WERI-Rb-1 (cell line): ENCODE measurements around the gene KBTBD13.
A peak's percentile ranks its signal among the peaks of the same experiment; 100 is the strongest.
"Not testable (repeated sequence)": the region's sequence is repeated elsewhere in the genome, so short reads cannot be mapped to it uniquely, and the experiment has no call there.

ENCODE experiments used
- DNase-seq: peaks from one replicate; pipeline ENCODE4 v3.0.0-alpha.2; 2020
- H3K27ac ChIP-seq: fragments of 250-450 bp; sonication (Bioruptor Pico); 2 replicates; pipeline ENCODE4 v1.5.1; 2020; ENCODE audit warnings: mild to moderate bottlenecking, moderate library complexity
- H3K27me3 ChIP-seq: fragments of 250-450 bp; sonication (Bioruptor Pico); 2 replicates; pipeline ENCODE4 v1.5.1; 2021; ENCODE audit warnings: mild to moderate bottlenecking, low read depth, moderate library complexity; ENCODE audit not compliant: insufficient read depth, severe bottlenecking
- H3K36me3 ChIP-seq: fragments of 250-450 bp; sonication (Bioruptor Pico); 2 replicates; pipeline ENCODE4 v1.5.1; 2020; ENCODE audit warnings: mild to moderate bottlenecking, moderate library complexity
- H3K4me3 ChIP-seq: 2 replicates; pipeline ENCODE4 v1.5.1; 2011; ENCODE audit warnings: low read depth, mild to moderate bottlenecking, control low read depth, low read length
- H3K9me3 ChIP-seq: fragments of 250-450 bp; sonication (Bioruptor Pico); 2 replicates; pipeline ENCODE4 v1.5.1; 2021; ENCODE audit warnings: mild to moderate bottlenecking, moderate library complexity; ENCODE audit not compliant: severe bottlenecking
- TF ChIP-seq, protein P1 (sequence below): IDR thresholded peaks from 2 replicates; pipeline ENCODE4 v1.5.1; 2011; ENCODE audit warnings: low read depth, mild to moderate bottlenecking, control low read depth, inconsistent platforms, low read length

Gene KBTBD13

DNA sequence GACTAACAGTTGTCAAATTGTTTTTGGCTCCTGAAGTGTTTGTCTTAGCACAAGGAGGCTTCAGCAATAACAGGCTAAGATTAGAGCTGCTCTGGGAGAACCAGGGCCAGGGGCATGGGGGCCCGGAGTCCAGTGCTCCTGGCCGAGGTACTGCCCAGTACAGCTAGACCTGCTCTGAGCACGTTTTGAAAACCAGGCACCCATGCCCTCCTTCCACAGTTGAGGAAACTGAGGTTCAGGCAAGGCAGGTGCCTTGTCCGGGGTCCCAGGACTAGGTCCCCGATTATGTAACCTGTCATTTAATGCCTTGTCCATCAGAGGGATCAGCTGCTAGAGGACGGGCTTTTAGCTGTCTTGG is 19.2 kb downstream of the KBTBD13 start:
- Histone ChIP-seq H3K9me3 (no peaks in the 10 kb centered on the region), H3K36me3 (peaks cover 9% of the 10 kb centered on the region), H3K27ac (no peak overlapping the region), H3K27me3 (no peaks in the 10 kb centered on the region), H3K4me3 (no peak overlapping the region)
- no peak for DNase-seq
- TF ChIP-seq, protein P1, sequence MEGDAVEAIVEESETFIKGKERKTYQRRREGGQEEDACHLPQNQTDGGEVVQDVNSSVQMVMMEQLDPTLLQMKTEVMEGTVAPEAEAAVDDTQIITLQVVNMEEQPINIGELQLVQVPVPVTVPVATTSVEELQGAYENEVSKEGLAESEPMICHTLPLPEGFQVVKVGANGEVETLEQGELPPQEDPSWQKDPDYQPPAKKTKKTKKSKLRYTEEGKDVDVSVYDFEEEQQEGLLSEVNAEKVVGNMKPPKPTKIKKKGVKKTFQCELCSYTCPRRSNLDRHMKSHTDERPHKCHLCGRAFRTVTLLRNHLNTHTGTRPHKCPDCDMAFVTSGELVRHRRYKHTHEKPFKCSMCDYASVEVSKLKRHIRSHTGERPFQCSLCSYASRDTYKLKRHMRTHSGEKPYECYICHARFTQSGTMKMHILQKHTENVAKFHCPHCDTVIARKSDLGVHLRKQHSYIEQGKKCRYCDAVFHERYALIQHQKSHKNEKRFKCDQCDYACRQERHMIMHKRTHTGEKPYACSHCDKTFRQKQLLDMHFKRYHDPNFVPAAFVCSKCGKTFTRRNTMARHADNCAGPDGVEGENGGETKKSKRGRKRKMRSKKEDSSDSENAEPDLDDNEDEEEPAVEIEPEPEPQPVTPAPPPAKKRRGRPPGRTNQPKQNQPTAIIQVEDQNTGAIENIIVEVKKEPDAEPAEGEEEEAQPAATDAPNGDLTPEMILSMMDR: no peak

DNA sequence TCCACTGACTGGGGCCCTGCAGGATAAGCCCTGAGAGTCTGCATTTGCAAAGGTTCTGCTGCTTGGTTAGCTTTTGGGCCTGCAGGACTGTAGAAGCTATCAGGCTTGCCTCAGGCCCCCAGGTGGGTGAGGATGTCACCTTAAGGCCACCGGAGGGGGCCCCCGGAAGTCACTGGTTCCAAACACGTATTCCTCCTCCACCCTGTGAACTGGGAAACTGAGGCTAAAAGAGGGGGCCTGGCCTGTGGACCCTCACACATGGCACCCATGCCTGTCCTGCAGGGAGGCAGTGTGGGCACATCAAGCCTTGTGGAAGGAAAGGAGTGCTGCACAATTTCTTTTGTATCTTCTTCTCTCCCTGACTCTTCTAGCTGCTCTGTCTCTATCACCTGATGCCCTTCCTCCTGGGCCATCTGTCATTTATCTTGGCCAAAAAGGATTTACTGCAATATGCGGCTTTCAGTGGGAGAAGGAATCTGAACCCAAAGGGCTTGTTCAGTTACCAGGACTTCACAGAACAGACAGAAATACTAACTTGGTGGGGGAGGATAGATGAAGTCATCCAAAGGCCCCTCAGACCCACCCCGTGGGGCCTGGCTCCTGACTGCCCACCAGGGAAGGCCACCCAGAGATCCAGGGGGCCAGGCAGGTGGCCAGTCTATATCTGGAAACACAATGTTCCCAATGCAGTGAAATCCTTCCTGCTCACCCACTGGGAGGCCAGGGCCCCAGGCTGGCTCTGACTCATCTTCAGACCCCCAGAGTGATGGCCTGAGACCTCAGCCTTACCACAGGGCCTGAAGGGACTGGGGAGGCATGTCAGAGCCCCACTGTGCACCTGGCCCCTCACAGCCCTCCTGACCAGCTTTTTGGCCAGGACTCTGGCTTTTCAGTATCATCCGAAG is 20.2 kb downstream of the KBTBD13 start:
- Histone ChIP-seq H3K4me3 (no peak overlapping the region), H3K9me3 (no peaks in the 10 kb centered on the region), H3K36me3 (peaks cover 9% of the 10 kb centered on the region), H3K27me3 (no peaks in the 10 kb centered on the region), H3K27ac (peak overlapping the region; percentile 7; the same call in 1 of the 2 replicates)
- TF ChIP-seq, protein P1: no peak
- no peak for DNase-seq

DNA sequence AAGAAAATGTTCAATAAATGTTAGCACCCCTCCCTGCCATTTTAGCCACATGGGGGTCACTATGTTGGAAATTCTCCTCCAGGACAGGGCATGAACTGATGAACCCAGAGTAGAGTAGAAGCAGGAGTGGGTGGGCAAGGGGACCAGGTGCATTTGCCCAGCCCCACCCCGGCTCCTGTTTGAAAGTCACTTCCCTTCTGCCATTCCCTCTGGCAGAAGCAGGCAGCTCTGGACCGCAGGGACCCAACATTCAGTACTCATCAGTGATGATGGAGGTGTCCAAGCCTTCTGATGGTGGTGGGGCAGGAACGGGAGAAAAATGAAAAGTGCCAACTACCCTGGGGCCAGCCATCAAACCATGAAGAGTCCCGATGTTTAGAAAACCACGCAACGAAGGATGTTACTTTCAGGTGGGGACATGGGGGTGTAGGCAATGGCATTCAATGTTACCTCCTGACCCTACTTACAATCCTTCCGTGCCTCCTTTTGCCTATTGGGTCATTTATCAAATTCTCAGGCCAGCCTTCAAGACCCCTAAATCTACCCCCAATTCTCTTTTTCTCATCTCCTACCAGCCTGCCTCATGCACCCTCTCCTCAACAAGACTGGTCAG is 21.2 kb downstream of the KBTBD13 start:
- Histone ChIP-seq H3K9me3 (no peaks in the 10 kb centered on the region), H3K27ac (no peak overlapping the region), H3K4me3 (no peak overlapping the region), H3K36me3 (peaks cover 9% of the 10 kb centered on the region), H3K27me3 (no peaks in the 10 kb centered on the region)
- no peak for DNase-seq
- TF ChIP-seq, protein P1: no peak

DNA sequence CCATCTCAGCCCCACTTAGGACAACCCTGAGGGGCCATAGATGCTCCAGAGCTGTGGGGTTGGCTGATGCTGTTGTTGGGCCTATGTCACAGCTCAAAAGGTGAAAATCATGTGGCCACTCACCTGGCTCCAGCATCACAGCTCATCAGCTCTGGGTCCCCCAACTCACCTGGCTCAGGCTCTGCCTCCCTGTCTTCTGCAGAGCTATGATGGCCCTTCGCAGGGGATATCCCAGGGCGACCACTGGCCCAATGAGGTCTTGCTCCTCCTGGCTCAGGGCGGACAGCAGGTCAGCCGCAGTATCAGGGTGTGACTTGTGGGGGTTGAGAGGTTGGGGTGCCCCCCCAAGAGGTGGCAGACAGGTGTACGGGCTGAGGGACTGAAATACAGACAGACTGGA is 22.8 kb downstream of the KBTBD13 start:
- H3K9me3 ChIP-seq: no peaks in the 10 kb centered on the region
- no peak overlapping the region for H3K27ac ChIP-seq
- TF ChIP-seq, protein P1: no peak
- no peaks in the 10 kb centered on the region for H3K27me3 ChIP-seq
- no peak overlapping the region for H3K4me3 ChIP-seq
- H3K36me3 ChIP-seq: peaks cover 9% of the 10 kb centered on the region
- DNase-seq: no peak

DNA sequence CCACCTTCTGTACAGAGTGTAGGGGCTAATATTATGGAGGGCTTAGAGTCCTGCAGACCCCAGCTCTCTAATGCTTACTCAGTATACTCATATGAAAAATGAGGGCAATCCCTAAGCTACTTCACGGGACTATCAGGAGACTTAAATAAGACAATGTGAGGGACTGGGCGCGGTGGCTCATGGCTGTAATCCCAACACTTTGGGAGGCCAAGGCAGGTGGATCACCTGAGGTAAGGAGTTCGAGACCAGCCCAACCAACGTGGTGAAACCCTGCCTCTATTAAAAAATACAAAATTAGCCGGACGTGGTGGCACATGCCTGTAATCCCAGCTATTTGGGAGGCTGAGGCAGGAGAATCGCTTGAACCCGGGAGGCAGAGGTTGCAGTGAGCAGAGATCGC is 23.3 kb downstream of the KBTBD13 start:
- H3K36me3 ChIP-seq, H3K9me3 ChIP-seq, DNase-seq, H3K27me3 ChIP-seq, H3K4me3 ChIP-seq, H3K27ac ChIP-seq: not testable (repeated sequence)

DNA sequence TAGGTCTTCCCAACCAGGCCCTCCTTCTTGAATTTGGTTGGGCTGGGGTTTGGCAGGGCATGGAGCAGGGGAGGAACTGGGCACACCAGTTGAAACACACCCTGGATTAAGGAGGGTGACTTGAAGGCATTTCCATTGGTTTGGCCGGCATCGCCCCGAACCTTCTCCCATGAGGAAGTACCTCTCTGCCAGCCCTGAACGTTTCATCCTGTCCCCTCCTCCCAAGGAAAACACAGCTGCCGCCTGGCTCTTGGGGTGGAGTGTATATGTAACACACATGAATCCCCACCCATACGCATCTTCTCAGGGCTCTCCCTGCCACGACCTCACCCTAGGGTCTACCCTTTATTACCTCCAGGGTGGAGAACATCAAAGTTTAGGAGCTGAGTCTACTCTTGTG is 23.9 kb downstream of the KBTBD13 start:
- H3K27me3 ChIP-seq: no peaks in the 10 kb centered on the region
- no peak overlapping the region for H3K27ac ChIP-seq
- peaks cover 9% of the 10 kb centered on the region for H3K36me3 ChIP-seq
- no peaks in the 10 kb centered on the region for H3K9me3 ChIP-seq
- no peak for DNase-seq
- TF ChIP-seq, protein P1: no peak
- no peak overlapping the region for H3K4me3 ChIP-seq
